GM18909 (cell line): ENCODE results near the gene EYA4.

Experiments
- ATAC-seq: cut with Tn5 transposase; IDR thresholded peaks from one replicate; pipeline ENCODE4 v1.9.1; 2021; ENCODE audit warnings: mild to moderate bottlenecking; ENCODE audit not compliant: unreplicated experiment, poor library complexity

EYA4 gene

DNA sequence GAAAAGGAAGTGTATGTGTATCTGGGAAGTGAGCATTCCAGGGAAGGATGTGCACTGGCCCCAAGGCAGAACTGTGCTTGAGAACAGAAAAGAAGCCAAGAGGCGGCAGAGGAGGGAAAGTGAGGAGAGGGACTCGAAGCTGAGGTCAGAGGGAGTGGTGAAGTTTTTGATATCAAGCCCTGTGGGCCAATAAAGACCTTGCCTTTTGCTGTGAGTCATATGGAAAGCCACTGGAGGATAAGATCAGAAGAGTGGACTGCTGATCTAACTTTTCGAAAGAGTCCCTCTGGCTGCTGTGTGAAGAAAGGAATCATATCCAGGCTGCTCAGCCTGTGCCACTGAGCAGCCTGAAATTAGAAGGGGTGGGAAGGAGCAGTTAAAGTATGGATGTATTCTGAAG lies 99.4 kb downstream of the EYA4 start:
- ATAC-seq, result no peak

- no peak for ATAC-seq
These were observed 100.5 kb downstream of the EYA4 start for GRCh38 chr6:133341607-133342158.

- no peak for ATAC-seq
These were observed 102.1 kb downstream of the EYA4 start for GRCh38 chr6:133343220-133343619.

DNA sequence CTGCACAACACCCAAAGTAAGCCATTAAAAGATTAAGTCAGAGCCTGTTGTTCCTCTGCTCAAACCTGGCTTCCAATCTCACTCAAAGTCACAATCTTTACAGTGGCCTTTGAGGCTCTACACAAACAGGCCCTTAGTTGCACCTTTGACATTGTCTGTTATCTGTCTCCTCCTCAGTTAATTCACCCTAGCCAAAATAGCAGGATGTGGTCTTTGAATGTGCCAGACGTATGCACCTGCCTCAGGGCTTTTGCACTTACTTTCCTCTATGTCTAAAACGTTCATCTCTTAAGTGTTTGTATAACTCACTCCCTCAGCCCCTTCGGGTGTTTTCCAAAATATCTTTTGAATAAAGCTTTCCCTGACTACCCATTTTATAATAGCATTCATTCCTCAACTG lies 107.7 kb downstream of the EYA4 start:
- no peak for ATAC-seq

DNA sequence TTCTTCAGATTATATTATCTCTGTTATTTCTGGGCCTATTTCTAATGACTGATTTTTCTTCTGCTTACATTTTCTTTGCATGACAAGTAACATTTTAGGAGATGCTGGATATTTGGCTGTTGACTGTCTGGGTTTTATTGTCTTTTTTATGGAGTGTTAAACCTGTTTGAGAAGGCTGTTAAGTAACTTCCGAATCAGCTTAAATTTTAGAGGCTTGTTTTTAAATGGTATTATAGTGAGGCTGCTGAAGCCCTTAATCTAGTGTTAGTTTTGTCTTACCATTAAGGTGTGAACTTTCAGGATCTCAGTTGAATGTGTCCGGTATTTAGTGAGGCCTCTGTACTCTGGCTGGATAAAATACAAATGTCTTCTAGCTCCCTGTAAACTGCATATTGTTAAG lies 109.8 kb downstream of the EYA4 start:
- no peak for ATAC-seq

- no peak for ATAC-seq
These were observed 110.9 kb downstream of the EYA4 start for GRCh38 chr6:133352046-133352445.

GRCh38 chr6:133353061-133353460 lies 111.9 kb downstream of the EYA4 start:
- no peak for ATAC-seq

DNA sequence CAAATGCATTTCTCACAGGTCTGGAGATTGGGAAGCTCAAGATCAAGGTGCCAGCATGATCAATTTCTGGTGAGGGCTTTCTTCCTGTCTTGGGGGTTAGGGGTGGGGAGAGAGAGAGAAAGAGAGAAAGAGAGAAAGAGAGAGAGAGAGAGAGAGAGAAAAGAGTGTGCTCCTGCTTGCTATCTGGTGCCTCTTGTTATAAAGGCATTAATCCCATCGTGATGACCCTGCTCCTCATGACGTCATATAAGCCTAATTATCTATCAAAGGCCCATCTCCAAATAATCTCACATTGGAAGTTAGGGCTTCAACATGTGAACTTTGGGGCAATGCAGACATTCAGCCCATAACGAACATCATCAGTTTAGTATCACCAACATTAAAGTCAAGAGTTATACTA lies 114.8 kb downstream of the EYA4 start:
- no peak for ATAC-seq

- ATAC-seq, result no peak
These were observed 117.5 kb downstream of the EYA4 start for GRCh38 chr6:133358574-133359150.

GRCh38 chr6:133359256-133359655 lies 118.1 kb downstream of the EYA4 start:
- ATAC-seq, result no peak

GRCh38 chr6:133359760-133360159 lies 118.6 kb downstream of the EYA4 start:
- ATAC-seq, result no peak

DNA sequence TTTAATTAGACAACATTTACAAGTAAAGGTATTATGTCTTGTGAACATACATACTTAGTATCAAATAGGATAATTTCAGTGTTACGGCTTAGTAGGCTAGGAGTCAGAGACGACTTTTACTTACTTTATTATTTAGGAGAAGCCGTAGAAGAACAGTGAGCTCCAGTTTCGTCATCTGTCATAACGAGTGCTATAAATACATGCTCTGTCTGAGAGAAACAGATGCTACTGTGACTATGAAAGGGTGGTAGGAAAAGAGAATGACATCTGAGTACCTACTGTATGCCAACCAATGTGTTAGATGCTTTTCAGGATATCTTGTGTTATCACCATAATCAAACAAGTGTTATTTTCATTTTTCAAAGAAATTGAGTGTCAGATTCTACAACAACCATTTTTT lies 119.0 kb downstream of the EYA4 start:
- no peak for ATAC-seq

DNA sequence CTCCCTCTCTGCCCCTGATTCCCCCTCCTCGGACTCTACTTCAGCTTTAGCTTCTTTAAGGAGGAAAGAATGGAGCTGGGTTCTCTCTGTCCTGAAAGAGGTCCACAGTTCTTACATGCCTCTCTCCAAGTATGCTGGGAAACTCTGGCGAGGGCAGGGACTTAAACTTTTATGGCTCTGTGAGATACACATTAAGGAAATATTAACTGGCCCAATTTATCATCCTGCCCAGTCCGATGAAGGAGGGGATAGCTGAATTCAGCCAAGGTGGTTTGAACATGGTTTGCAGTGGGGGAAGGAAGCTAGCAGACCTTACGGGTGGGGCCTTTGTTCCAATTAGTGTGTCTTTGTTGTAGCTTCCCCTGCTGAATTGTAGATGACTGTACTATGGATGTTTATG lies 121.7 kb downstream of the EYA4 start:
- no peak for ATAC-seq

- no peak for ATAC-seq
These were observed 127.5 kb downstream of the EYA4 start for GRCh38 chr6:133368664-133369063.

DNA sequence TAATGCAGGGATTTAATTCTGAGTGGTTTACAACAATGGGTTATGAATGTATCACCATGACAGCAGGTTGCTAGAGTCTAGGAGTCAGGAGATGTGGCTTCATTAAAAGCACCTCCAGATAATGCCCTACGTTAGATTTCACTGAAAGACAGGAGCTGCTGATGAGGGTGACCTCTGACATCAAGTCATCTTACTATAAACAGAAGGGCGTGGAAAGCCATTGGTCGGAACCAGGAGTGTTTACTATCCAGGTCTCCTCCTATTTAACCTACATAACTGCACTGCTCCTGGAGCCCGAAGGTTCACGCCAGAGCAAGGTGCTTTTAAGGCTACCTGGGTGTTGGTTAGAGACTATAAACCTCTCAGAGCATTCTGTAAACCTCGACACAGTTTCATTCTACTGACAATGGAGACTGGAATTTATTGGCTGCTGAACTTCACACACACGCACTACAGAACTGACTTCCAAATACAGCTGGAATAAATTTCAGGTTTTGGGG lies 128.7 kb downstream of the EYA4 start:
- ATAC-seq, result no peak

DNA sequence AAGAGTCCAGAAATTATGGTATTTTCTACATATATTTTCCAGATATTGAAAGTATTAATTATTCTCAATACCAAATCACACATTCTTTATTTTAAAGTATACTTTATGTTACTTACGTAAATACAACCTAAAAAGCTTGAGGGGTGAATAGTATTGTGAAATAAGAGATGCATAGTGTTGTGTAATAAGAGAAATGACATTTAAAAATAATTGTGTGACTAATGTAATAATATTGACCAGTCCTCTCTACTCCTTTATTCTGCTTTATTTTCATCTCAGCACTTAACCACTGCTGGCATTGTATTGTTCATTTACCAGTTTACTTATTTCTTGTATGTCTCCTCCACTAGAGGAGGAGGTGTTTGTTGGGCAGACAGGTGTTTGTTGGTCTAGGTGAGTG lies 135.6 kb downstream of the EYA4 start:
- no peak for ATAC-seq

GRCh38 chr6:133377219-133377618 lies 136.1 kb downstream of the EYA4 start:
- ATAC-seq, result no peak

DNA sequence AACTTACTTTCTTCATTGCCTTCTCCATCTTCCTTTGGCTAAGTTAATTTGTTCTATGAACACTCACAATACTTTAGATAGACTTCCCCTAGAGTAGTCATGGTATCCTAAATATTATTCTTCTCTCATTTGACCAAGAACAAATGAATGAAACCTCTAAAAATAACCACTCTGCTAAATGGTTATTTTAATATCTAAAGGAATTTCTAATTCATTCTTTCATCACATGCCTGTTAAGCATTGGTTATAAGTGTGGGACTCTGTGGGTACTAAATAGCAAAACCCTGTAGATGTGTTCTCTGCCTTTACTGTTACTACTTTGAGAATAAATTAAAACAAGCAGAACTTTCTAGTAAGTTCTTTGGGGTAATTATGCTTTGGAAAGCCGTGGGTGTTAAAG lies 138.9 kb downstream of the EYA4 start:
- no peak for ATAC-seq

GRCh38 chr6:133380723-133381122 lies 139.6 kb downstream of the EYA4 start:
- ATAC-seq, result no peak

- ATAC-seq, result no peak
These were observed 147.6 kb downstream of the EYA4 start for GRCh38 chr6:133388731-133389130.

DNA sequence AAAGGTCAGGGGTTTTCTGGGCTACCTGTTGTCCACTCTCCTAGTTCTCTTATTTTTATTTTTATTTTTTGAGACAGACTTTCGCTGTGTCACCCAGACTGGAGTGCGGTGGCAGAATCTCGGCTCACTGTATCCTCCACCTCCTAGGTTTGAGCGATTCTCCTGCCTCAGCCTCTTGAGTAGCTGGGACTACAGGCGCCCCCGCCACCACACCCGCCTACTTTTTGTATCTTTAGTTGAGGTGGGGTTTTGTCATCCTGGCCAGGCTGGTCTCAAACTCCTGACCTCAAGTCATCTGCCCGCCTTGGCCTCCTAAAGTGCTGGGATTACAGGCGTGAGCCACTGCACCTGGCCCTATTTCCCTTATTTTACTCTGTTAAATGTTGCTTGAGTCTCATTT lies 149.0 kb downstream of the EYA4 start:
- no peak for ATAC-seq

DNA sequence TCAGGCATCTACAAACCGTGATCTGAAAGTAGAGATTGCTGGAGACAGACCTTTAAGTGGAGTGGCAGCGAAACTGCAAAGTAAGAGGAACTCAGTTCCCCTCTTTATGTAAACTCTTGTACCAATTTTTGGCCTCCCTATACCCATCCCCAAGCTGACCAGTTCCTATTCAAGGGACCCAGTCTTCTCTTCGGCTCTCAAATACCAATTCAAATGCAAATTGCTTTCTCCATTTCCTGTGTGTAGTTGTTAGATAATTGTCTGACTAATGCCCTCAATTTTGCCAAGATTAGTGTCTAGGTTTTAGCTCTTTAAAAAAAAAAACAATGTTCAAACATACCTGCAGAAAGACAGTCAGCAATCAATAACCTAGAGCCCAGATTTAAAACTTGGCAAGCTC lies 150.9 kb downstream of the EYA4 start:
- no peak for ATAC-seq

GRCh38 chr6:133392641-133393040 lies 151.5 kb downstream of the EYA4 start:
- ATAC-seq, result no peak
